NCI-H1694 (cell line): ENCODE measurements around the gene L3MBTL1.

Source experiments
- DNase-seq: peaks from one replicate; lab custom pipeline; 2025; lab: John Stamatoyannopoulos, UW

L3MBTL1 gene

DNA sequence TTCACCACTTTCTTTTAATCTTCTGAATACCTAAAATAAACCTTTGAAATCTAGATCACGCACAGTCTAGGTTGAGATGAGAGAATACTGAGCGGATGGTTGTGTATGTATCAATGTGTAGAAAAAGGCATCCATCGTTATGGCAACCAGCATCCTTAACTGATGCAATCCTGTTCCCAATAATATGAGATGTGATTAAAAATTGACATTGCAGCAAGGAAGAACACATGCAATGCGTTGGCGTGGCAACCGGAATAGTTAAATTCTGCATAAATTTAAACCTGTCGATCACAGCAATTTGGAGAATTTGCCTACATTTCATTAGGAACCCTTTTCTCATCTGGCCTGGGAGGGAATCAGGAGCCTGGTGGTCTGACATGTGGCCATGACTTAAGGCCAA lies 1.3 kb upstream of the L3MBTL1 start:
- no peak for DNase-seq

GRCh38 chr20:43508106-43508505 lies 609 bp downstream of the L3MBTL1 start:
- DNase-seq, result no peak

- no peak for DNase-seq
Observed at GRCh38 chr20:43508604-43509040, 1.1 kb downstream of the L3MBTL1 start.

GRCh38 chr20:43511879-43512278 lies 4.4 kb downstream of the L3MBTL1 start:
- DNase-seq, result no peak

- DNase-seq, result no peak
Observed at GRCh38 chr20:43513372-43513930, 6.0 kb downstream of the L3MBTL1 start.

DNA sequence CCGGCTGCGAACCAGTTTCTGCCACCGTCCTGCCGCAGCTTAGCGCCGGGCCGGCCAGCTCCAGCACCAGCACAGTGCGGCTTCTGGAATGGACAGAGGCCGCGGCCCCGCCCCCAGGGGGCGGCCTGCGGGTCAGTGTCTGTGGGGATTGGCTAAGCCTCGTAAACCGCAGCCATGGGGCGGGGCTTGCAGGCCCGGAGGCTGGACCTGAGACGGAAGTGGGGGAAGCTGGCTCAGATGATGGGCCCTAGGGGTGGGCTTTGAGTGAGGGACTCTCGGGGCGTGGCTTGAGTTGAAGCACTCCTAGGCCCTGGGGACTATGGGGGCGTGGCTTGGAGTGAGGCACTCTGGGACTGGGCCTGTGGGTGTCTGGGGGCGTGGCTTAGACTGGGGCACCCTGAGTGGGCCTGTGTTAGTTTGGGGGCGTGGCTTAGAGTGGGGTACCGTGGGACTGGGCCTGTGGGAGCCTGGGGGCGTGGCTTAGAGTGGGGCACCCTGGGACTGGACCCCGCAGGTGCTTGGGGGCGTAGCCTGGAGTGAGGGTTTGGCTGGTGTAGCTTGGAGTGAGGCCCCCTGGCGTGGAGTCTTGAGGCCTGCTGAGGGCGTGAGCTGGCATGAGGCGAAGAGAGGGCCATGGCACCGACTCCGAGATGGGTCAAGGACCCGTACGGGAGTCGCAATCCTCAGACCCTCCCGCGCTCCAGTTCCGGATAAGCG lies 6.6 kb downstream of the L3MBTL1 start:
- peak; percentile 99 for DNase-seq

- DNase-seq, result no peak
Observed at GRCh38 chr20:43514648-43514999, 7.1 kb downstream of the L3MBTL1 start.

DNA sequence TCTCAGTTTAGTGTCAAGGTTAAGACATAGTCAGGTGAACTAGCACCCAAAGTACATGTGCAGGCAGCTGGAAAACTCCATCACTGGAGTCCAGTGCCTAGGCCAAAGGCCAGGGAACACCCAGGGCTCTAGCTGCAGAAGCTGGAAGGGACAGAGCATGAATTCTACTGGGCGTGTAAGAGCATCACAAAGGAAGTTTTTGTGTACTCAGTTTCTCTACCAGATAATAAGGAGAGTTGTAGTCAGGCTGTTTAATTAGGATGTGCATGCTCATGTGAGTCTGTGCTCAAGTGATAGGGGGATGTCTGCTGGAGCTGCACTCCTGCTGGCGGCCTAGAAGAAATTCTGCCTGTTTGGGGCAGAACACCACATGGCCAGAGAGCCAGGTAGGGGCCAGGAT lies 8.1 kb downstream of the L3MBTL1 start:
- DNase-seq, result no peak

DNA sequence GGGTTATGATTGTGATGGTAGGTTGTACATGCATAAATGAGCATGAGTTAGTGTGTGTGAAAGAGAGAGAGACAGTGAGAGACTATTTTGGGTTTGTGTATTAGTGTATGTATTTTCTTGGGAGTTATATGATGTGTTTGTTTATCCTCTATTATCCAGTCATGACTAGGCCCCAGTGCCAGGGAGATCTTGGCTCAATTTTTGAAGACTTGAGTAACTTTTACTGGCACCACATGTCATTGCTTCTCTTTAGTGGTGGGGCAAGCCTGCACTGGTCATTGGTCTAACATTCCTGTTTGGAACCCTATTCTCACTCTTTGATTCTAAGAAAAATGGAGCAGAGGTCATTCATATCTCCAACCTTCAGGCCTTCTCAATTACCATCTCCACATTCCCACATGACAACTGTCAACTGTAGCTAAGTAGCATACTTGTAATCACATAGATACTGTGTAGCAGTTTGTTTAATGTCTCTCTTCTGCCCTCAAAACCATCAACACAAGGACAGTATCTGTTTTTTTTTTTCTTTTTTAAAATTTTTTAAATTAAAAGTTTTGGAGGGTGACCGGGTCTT lies 8.8 kb downstream of the L3MBTL1 start:
- DNase-seq, result no peak

GRCh38 chr20:43520074-43520630 lies 12.7 kb downstream of the L3MBTL1 start:
- no peak for DNase-seq

DNA sequence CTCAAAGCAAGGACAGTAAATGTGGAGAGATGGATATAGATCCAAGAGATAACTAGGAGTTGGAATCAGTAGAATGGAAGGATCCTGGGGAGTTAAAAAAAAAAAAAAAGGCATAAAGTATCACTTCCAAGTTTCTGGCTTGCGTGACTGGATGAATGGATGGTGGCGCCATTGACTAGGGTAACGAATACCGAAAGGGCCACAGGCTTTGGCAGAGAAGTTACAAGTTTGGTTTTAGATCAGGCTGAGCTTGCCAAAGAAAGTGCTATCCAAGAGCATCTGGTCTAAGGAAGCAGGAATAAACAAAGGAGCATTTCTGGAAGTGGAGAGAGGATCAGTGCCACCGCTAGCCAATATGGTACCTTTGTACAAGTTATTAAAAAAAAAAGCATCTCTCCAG lies 17.5 kb downstream of the L3MBTL1 start:
- DNase-seq, result no peak

- DNase-seq, result no peak
Observed at GRCh38 chr20:43528258-43528875, 20.9 kb downstream of the L3MBTL1 start.

- DNase-seq, result no peak
Observed at GRCh38 chr20:43529051-43529450, 21.6 kb downstream of the L3MBTL1 start.

DNA sequence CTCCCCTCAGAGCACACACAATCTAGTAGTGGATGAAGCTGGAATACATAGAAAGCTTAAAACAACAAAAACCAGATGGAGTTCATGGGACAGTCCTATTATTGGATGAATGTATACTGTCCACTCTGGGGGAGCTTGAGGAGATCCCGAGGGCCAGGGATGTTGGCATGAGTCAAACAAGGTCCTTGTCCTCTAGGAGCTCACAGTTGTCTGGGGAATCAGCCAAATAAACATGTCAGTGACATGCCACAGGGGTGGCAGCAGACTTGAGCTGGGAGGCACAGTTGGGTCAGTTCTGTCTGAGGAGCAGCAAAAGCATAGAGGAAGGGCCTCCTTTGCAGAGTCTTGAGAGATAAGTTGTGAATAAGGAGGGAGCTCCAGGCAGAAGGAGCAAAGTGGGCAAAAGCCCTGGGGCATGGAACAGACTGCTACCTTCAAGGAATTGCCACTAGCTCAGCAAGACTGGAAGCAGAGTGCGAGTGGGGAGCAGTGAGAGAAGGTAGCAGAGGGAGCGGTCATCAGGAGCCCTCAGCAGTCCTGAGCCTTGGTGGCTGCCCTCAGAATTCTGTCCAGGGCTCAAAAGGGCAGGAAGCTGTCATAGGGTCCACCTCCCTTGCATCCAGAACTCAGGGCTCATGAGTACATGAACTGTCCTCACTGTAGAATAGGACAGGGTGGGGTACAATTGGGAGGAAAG lies 22.1 kb downstream of the L3MBTL1 start:
- DNase-seq, result no peak

- no peak for DNase-seq
Observed at GRCh38 chr20:43530321-43531090, 23.0 kb downstream of the L3MBTL1 start.

DNA sequence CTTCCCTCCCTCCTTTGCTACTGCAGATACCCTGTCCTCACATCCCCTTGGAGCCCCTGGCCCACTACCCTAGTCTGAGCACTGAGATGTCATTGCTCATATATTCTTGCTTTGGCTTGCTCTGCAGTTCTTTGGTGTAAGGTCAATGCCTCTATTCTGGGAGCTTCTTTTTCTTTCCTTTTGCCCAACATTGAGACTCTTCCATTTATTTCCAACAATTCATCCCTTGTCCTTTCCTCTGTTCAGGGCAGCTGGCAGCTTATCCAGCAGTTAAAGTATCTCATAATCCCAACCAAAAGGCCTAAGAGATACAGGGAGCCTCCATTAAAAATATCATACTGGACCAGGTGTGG lies 23.6 kb downstream of the L3MBTL1 start:
- DNase-seq, result no peak

GRCh38 chr20:43532416-43533055 lies 25.0 kb downstream of the L3MBTL1 start:
- no peak for DNase-seq

- no peak for DNase-seq
Observed at GRCh38 chr20:43533060-43533459, 25.6 kb downstream of the L3MBTL1 start.

DNA sequence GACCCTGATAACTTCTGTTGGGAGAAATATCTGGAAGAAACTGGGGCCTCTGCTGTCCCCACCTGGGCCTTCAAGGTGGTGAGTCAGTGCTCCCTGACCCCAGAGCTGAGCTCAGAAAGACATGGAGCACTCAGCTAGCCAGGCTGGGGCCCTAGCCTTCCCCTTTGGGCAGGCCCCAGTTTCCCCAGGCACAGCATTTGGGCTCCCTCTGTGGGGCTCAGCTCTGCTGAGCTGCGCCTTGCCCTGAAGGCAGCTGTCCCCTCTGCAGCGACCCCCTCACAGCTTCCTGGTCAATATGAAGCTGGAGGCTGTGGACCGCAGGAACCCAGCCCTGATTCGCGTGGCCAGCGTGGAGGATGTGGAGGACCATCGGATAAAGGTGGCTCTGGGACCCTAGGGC lies 26.5 kb downstream of the L3MBTL1 start:
- DNase-seq, result no peak

- DNase-seq, result no peak
Observed at GRCh38 chr20:43534791-43535350, 27.4 kb downstream of the L3MBTL1 start.
